Osteoblast (primary cell): ENCODE results near the gene AIP. TPM values are rescaled to one million over a fixed set of nuclear protein-coding genes. Genes with fewer than 3 reads are reported as not detected.

ENCODE experiments used
- DNase-seq: peaks from one replicate; pipeline ENCODE4 v3.0.0; 2011; ENCODE audit warnings: low spot score, mixed read lengths; ENCODE audit not compliant: insufficient read length; ENCODE audit errors: missing footprints
- H2AFZ ChIP-seq: 2 replicates; pipeline ENCODE4 v1.6.0; 2011; ENCODE audit warnings: mild to moderate bottlenecking, low read length
- H3K27ac ChIP-seq: 2 replicates; pipeline ENCODE4 v1.5.1; 2011; ENCODE audit warnings: mild to moderate bottlenecking, low read depth, low read length, moderate library complexity
- H3K27me3 ChIP-seq: 2 replicates; pipeline ENCODE4 v1.6.0; 2012; ENCODE audit warnings: mild to moderate bottlenecking, control low read depth, inconsistent platforms, low read length, moderate library complexity; ENCODE audit not compliant: insufficient read depth
- H3K36me3 ChIP-seq: 2 replicates; pipeline ENCODE4 v1.5.1; 2011; ENCODE audit warnings: mild to moderate bottlenecking, low read length, control low read depth, moderate library complexity; ENCODE audit not compliant: insufficient read depth
- H3K4me1 ChIP-seq: 2 replicates; pipeline ENCODE4 v1.5.1; 2011; ENCODE audit warnings: mild to moderate bottlenecking, low read length, control low read depth, moderate library complexity; ENCODE audit not compliant: insufficient read depth
- H3K4me2 ChIP-seq: 2 replicates; pipeline ENCODE4 v1.6.0; 2011; ENCODE audit warnings: mild to moderate bottlenecking, low read length; ENCODE audit not compliant: insufficient read depth
- H3K4me3 ChIP-seq: fragments of 200-600 bp; sonication (generic); 3 replicates; pipeline ENCODE4 v1.5.1; 2012; ENCODE audit warnings: mild to moderate bottlenecking, low read length, inconsistent platforms; ENCODE audit not compliant: insufficient read depth
- H3K79me2 ChIP-seq: 2 replicates; pipeline ENCODE4 v1.6.0; 2012; ENCODE audit warnings: mild to moderate bottlenecking, low read length, control low read depth, inconsistent platforms; ENCODE audit not compliant: insufficient read depth
- H3K9me3 ChIP-seq: 2 replicates; pipeline ENCODE4 v1.5.1; 2011; ENCODE audit warnings: low read depth, low read length, control low read depth
- H4K20me1 ChIP-seq: 2 replicates; pipeline ENCODE4 v1.6.0; 2012; ENCODE audit warnings: mild to moderate bottlenecking, low read length, control low read depth; ENCODE audit not compliant: insufficient read depth
- total RNA-seq: library from RNA; depleted of rRNA; stranded (reverse); fragments of >200 nt; gene quantifications from 2 replicates; pipeline ENCODE4 v1.2.3, GENCODE V29; 2012
- TF ChIP-seq, protein P1 (sequence below): IDR thresholded peaks from 2 replicates; pipeline ENCODE4 v1.5.1; 2011; ENCODE audit warnings: mild to moderate bottlenecking, low read depth, low read length, moderate library complexity; ENCODE audit errors: extremely low read depth

Gene AIP
- total RNA-seq, 1 donor = 71.3 TPM

DNA sequence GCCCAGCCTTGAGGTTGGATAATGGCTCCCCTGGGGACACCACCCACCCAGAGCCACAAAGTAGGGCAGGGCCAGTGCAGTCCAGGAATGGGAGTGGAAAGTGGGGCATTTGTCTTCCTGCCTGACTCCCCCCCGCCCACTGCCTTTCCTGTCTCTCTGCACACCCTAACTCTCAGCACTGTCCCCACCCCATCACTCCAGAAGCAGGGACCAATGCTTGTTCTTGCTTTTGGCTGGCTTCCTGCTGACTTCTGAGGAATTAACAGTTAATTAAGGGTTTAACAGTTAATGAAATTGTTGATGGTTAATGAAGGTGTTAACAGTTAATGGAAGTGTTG is 17.6 kb downstream of the AIP start:
- peak; percentile 80 for DNase-seq
- peaks cover 14% of the 10 kb centered on the region for H4K20me1 ChIP-seq
- TF ChIP-seq, protein P1, sequence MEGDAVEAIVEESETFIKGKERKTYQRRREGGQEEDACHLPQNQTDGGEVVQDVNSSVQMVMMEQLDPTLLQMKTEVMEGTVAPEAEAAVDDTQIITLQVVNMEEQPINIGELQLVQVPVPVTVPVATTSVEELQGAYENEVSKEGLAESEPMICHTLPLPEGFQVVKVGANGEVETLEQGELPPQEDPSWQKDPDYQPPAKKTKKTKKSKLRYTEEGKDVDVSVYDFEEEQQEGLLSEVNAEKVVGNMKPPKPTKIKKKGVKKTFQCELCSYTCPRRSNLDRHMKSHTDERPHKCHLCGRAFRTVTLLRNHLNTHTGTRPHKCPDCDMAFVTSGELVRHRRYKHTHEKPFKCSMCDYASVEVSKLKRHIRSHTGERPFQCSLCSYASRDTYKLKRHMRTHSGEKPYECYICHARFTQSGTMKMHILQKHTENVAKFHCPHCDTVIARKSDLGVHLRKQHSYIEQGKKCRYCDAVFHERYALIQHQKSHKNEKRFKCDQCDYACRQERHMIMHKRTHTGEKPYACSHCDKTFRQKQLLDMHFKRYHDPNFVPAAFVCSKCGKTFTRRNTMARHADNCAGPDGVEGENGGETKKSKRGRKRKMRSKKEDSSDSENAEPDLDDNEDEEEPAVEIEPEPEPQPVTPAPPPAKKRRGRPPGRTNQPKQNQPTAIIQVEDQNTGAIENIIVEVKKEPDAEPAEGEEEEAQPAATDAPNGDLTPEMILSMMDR = no peak
- no peak overlapping the region for H3K4me2 ChIP-seq
- no peak overlapping the region for H2AFZ ChIP-seq
- peaks cover 2% of the 10 kb centered on the region for H3K4me1 ChIP-seq
- no peak overlapping the region for H3K4me3 ChIP-seq
- H3K79me2 ChIP-seq = peaks cover 2% of the 10 kb centered on the region
- peaks cover 8% of the 10 kb centered on the region for H3K36me3 ChIP-seq
- no peak overlapping the region for H3K27ac ChIP-seq
- no peaks in the 10 kb centered on the region for H3K9me3 ChIP-seq
- H3K27me3 ChIP-seq = no peaks in the 10 kb centered on the region

DNA sequence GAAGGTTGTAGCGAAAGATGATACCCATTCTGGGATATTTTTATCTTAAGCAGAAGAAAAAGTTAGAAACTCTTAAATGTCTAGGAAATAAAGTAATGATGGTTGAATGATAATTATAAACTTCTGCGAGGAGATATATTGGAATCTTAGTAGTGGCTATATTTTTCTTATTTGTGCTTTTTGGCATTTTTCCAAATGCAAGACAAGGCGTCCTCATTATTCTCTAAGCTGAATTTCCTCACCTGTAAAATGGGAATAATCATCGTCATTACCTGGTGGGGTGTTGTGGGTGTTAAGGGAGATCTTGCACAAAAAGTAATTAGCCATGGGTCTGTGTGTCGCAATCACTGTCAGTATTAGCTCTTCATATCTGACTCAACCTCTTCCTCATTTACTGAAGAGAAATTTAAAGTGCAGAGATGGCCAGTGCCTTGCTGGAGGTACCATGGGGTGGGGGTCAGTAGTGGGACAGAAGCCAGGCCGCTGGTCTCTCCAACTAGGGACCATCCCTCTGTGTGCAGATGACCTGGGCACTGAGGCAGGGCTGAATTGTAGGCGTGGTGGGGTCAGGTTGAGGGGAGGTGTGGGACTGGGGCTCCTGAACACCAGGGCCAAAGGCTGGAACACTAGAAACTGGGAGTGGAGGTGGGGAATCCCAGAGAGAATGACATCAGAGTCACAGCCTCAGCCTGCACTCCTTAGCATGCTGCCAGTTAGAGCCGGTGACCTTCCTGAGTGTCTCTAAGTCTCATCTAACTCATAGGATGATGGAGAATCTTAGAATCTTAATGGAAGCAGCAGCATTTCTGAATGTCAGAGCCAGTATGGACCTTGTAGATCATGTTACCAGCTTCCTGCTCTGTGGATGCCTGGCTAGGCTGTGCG is 18.2 kb downstream of the AIP start:
- no peak overlapping the region for H2AFZ ChIP-seq
- TF ChIP-seq, protein P1 = no peak
- H3K36me3 ChIP-seq = peaks cover 8% of the 10 kb centered on the region

DNA sequence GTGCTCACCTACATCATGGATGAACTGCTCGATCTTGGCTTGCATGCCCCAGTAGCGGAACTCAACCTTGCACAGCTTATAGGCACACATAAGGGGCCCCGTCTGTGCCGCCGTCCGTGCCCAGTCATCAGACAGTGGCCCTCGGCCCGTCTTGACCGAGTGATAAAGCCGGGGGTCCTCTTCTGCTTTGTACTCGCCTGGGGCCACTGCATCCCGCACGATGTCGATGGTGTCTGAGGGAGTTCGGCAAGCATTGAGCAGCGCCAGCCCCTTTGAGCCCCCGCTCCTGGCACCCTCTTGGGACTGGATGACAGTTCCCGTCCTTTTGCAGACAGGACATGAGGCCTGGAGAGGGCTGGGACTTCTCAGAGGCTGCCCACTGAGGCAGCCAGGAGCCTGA is 19.0 kb downstream of the AIP start:
- no peak overlapping the region for H3K4me2 ChIP-seq
- TF ChIP-seq, protein P1 = no peak
- DNase-seq = no peak

More for the DNA sequence above, 18.2 kb downstream of the AIP start:
- Histone ChIP-seq H3K27me3 (no peaks in the 10 kb centered on the region), H3K4me1 (peaks cover 7% of the 10 kb centered on the region), H3K9me3 (no peaks in the 10 kb centered on the region), H3K27ac (no peak overlapping the region), H3K79me2 (peaks cover 2% of the 10 kb centered on the region), H3K4me3 (no peak overlapping the region), H3K4me2 (no peak overlapping the region), H4K20me1 (peaks cover 14% of the 10 kb centered on the region)
- DNase-seq = peak; percentile 90

DNA sequence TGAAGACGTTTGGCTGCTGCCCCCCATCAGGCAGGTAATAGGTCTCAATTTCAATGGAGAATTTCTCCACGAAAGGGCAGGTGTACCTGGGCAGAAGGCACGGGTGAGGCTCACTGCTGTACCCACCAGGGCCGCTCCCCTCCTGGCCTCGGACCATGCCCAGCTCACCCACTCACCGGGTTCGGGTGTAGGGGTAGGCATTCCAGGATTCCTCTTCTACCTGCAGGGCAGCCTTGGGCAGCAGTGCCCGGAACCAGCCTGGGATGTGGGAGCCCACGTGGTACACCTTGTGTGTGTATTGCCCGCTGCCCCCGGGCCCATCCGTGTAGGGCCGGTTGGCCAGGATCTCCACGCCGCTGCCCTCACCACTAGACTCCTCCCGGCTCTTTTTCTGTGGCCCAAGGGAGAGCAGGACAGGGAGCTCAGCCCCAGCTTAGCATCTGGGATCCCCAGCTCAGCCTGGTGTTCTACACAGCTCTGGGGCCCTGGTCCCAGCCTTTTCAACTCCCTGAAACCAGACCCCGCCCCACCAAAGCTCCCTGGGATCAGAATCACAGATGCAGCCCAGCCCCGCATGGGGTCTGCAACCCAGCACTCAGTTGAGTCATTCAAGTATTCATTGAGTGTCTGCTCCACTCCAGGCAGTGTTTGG is 19.6 kb downstream of the AIP start:
- peaks cover 8% of the 10 kb centered on the region for H3K36me3 ChIP-seq

More for the DNA sequence above, 19.0 kb downstream of the AIP start:
- H3K9me3 ChIP-seq = no peaks in the 10 kb centered on the region
- H2AFZ ChIP-seq = no peak overlapping the region
- H3K27ac ChIP-seq = no peak overlapping the region
- H4K20me1 ChIP-seq = peaks cover 14% of the 10 kb centered on the region
- peaks cover 8% of the 10 kb centered on the region for H3K36me3 ChIP-seq
- H3K79me2 ChIP-seq = peaks cover 2% of the 10 kb centered on the region
- H3K4me1 ChIP-seq = peaks cover 7% of the 10 kb centered on the region
- no peak overlapping the region for H3K4me3 ChIP-seq
- no peaks in the 10 kb centered on the region for H3K27me3 ChIP-seq

More for the DNA sequence above, 19.6 kb downstream of the AIP start:
- no peak overlapping the region for H3K27ac ChIP-seq
- no peak overlapping the region for H3K4me3 ChIP-seq
- H4K20me1 ChIP-seq = peaks cover 16% of the 10 kb centered on the region
- no peaks in the 10 kb centered on the region for H3K9me3 ChIP-seq
- peaks cover 8% of the 10 kb centered on the region for H3K79me2 ChIP-seq
- no peak overlapping the region for H2AFZ ChIP-seq
- H3K4me1 ChIP-seq = peaks cover 12% of the 10 kb centered on the region
- H3K4me2 ChIP-seq = no peak overlapping the region
- DNase-seq = peak; percentile 66
- H3K27me3 ChIP-seq = no peaks in the 10 kb centered on the region
- TF ChIP-seq, protein P1 = no peak
